ENCODE data around the gene TAS2R31.
"Not testable (repeated sequence)": the region's sequence is repeated elsewhere in the genome, so short reads cannot be mapped to it uniquely, and the experiment has no call there.

TAS2R31 gene, protein sequence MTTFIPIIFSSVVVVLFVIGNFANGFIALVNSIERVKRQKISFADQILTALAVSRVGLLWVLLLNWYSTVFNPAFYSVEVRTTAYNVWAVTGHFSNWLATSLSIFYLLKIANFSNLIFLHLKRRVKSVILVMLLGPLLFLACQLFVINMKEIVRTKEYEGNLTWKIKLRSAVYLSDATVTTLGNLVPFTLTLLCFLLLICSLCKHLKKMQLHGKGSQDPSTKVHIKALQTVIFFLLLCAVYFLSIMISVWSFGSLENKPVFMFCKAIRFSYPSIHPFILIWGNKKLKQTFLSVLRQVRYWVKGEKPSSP

DNA sequence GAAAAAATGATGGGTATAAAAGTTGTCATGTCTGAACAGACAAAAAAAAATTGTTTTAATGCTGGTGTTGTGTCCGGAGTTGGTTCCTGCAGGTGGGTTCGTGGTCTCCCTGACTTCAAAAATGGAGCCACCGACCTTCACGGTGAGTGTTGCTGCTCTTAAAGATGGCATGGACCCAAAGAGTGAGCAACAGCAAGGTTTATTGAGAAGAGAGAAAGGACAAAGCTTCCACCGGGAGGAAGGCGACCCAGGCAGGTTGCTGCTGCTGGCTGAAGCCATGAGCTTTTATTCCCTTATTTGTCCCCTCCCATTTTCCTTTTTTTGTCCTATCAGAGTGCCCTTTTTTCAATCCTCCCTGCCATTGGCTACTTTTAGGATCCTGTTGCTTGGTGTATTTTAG, at the start of gene TAS2R31:
Gene TAS2R31, minus strand, starts transcription at position 101 of the 400 bp plus-strand sequence. Its CDS starts 72 bp downstream, at position 29.
- in situ Hi-C loops (cut with MboI; ENCODE audit: low sequenced_read_pairs): no loop called here

DNA sequence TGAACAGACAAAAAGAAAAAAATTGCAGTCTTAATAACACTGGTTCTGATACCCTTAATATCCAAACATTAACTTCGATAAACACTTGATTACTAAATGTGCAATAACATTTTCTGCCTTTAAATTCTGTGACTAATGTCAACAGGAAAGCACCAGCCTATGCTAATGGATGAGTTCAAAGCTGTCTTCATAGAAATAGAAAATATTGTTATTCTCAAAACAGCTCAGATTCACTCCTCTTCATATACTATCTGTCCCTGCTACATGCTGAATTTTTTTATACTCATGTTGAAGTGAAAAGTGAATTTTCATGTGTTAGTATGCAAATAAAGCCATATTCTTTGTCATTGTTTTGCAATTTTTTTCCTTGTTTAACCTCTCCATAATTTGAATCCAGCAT, 47.0 kb upstream of the TAS2R31 start:
- in situ Hi-C loops (cut with MboI; ENCODE audit: low sequenced_read_pairs): no loop called here

DNA sequence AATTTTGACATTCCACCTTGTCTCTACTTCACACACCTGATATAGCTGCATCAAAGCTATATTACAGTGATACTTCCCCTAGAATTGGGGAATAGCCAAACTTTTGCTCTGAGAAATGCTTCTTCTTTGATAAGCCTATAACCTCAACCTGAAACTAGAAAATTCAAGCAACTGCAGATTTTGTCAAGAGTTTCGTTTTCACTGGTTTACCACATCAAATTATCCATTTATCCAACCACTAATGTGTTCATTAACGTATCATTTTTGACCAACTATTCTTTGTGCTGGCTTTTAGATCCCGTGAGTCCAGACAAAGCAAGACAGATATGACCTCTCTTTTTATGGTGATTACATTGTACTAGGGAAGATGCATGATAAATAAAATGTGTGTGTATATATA, 44.4 kb upstream of the TAS2R31 start:
- in situ Hi-C loops (cut with MboI; ENCODE audit: low sequenced_read_pairs): no loop called here

DNA sequence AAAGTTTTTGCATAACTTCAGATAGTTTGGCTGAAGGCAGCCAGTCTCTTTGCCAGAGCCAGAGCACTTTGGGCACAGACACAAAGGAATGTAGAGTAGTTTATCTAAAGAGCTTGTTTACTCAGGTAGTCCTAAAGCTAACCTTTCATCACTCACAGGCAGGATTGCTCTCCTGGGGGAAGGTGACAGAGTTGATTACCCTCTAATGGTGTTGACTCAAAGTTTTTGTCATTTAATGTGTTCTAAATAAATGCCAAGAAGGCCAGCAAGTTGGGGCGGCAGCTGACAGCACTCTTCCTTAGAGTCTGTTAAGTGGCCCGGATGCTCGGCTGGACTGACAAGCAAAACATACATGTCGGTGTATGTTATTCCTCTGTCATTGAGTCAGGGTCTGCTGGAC, 40.2 kb upstream of the TAS2R31 start:
- in situ Hi-C loops (cut with MboI; ENCODE audit: low sequenced_read_pairs): loop anchor here (5.0 kb wide), 1 partner anchor 54 kb away; no protein-coding TSS in a partner anchor

DNA sequence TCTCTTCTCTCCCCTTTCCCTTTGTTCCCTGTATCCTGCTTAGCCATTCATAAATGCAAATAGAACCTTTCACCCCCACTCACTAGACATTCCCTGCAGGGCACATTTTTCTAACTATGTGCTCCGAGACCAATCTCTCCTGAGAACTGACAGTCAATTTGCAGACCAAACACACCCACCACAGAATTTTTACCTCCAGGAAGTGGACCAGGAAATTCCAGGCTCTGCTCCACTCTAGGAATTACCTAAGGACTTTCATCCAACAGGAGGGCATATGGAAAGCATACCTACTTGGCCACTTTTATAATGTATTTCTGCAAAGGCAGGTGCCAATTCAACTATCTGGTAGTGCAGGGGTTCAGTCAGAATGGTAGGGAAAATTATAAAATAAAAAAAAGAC, 39.8 kb upstream of the TAS2R31 start:
- in situ Hi-C loops (cut with MboI; ENCODE audit: low sequenced_read_pairs): loop anchor here (5.0 kb wide), 1 partner anchor 54 kb away; no protein-coding TSS in a partner anchor

DNA sequence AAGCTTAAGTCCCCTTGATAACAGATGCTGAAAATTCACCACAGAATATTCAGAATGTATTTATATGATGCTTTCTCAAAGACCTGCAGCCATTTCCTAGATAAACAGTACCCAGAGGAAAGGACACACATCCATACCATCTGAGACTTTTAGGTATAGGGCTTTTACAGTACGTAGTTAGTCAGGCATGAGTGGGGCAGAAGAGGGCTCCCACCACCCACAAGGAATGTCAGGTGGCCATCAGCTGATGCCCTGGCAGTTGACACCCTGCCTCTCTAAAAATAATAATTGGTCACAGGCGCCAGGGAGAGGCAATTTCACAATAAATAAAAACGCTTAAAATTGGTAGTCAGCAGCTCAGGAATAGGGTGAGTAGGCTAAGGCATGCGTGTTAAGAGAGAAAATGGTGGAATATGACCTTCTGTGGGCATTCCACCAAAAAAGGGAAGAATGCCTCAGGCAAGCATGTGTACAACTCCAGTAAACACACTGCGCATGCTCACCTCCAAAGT, 38.7 kb upstream of the TAS2R31 start:
- in situ Hi-C loops (cut with MboI; ENCODE audit: low sequenced_read_pairs): loop anchor here (5.0 kb wide), 1 partner anchor 53 kb away; no protein-coding TSS in a partner anchor

DNA sequence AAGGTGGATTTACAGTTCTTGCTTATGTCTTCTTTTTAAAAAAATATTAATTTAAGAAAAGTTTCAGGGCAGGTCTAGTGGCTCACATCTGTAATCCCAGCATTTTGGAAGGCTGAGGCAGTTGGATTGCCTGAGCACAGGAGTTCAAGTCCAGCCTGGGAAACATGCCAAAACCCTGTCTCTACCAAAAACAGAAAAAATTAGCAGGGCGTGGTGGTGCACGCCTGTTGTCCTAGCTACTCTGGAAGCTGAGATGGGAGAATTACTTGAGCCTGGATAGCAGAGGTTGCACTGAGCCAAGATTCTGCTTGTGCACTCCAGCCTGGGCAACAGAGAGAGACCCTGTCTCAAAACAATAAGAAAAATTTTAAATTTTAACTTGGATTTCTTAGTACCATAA, 36.3 kb upstream of the TAS2R31 start:
- in situ Hi-C loops (cut with MboI; ENCODE audit: low sequenced_read_pairs): no loop called here

DNA sequence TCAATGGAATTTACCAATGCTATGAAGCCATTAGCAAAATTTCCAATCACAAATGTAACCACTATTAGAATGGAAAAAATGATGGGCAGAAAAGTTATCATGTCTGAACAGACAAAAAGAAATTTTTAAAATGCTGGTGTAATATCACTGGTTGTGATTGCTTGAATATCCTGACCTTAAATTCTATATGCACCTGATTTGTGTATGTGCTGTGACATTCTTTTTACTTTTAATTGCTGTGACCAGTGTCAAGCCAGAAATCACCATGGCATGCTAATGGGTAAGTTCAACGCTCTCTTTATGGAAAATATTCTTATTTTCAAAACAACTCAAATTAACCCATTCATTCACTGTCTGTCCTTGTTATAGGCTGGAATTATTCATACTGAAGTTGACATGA, 31.0 kb upstream of the TAS2R31 start, which contains the start of gene TAS2R46:
Gene TAS2R46, minus strand, starts transcription at position 101 of the 400 bp plus-strand sequence. Its CDS starts 0 bp downstream, at position 101.
- in situ Hi-C loops (cut with MboI; ENCODE audit: low sequenced_read_pairs): not testable (repeated sequence)

DNA sequence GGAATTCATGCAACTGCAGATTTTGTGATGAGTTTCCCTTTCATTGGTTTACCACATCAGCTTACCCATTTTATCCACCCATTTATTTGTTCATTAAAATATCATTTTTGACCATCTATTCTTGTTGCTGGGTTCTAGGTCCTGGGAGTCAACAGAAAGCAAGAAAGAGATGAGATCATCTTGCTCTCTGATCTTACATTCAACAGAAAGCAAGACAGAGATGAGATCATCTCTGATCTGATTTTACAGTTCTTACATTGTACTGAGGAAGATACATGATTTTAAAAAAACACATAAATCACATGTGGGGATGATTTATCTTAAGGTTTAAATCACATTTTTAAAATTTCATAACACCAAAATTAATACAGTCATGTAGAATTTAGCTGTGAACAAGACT, 28.6 kb upstream of the TAS2R31 start:
- in situ Hi-C loops (cut with MboI; ENCODE audit: low sequenced_read_pairs): no loop called here

DNA sequence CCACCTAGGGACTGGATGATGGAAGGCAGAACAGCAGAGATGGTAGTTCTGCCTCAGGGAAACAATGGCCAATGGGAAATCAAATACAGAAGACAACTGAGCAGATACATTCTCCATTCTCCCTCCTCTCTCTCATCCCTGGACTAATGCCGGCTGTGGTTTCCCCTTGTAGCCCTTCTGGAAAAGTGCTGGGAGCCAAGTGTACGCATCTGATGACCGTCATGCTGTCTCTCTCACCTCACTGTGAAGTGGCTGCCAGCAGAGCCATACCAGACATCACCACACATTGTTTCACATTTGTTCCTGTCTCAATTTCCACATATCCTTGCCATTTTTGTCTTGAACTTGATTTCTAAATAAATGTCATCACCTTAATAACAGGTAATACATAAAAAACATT, 27.8 kb upstream of the TAS2R31 start:
- in situ Hi-C loops (cut with MboI; ENCODE audit: low sequenced_read_pairs): no loop called here

DNA sequence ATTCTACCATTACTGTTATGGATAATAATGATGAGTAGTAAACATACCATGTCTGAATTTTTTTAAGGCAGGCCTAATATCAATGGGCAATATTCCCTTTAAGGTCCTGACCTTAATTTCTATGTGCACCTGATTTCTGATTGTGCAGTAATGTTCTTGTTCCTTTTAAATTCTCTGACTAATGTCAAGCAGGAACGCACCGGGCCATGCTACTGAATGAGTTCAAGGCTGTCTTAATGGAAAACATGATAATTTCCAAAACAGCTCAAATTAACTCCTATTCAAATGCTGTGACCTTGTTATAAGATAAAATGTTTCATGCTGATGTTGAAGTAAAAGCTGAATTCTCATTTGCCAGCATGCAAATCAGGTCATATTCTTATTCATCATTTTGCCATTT, 24.1 kb upstream of the TAS2R31 start:
- in situ Hi-C loops (cut with MboI; ENCODE audit: low sequenced_read_pairs): no loop called here

DNA sequence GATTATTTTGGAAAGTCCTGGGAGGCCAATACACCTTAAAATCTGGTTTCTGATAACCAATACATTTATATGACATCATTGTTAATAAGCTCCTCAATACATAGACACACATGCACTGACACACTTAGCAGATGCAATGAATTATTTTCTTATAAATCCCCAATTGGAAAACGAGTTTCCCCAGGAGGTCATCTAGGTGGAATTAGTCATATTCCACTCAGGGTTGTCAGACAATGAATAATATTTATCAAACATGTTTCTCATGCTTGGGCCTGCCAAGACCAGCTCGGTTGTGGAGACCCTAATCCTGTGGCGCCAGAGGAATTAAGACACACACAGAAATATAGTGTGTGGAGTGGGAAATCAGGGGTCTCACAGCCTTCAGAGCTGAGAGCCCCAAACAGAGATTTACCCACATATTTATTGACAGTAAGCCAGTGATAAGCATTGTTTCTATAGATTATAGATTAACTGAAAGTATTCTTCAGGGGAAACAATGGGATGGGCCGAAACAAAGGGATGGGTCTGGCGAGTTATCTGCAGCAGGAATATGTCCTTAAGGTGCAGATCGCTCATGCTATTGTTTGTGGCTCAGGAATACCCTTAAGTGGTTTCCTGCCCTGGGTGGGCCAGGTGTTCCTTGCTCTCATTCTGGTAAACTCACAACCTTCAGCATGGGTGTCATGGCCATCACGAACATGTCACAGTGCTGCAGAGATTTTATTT, 18.8 kb upstream of the TAS2R31 start:
- in situ Hi-C loops (cut with MboI; ENCODE audit: low sequenced_read_pairs): not testable (repeated sequence)

DNA sequence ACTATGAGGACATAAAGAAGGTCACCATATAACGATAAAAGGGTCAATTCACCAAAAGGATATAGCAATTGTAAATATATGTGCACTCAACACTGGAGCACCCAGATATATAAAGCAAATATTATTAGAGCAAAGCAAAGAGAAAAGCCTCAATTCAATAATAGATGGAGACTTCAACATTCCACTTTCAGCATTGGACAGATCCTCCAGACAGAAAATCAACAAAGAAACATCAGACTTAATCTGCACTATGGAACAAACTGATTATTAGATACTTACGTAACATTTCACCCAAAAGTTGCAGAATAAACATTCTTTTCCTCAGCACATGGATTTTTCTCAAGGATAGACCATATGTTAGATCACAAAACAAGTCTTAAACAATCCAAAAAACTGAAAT, 10.2 kb upstream of the TAS2R31 start:
- in situ Hi-C loops (cut with MboI; ENCODE audit: low sequenced_read_pairs): not testable (repeated sequence)

DNA sequence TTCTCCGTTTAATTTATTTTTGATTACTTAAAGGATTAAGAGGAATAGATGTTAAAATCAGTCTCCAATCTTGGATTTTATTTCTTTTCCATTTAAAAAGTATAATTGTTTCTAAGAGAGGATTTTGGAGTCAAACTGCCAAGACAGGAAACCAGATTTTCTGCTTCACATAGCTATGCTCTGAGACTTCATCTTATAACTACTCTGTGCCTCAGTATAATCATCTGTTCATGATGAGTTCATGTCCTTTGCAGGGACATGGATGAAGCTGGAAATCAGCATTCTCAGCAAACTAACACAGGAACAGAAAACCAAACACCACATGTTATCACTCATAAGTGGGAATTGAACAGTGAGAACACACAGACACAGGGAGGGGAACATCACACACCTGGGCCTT, 9.0 kb upstream of the TAS2R31 start:
- in situ Hi-C loops (cut with MboI; ENCODE audit: low sequenced_read_pairs): no loop called here

DNA sequence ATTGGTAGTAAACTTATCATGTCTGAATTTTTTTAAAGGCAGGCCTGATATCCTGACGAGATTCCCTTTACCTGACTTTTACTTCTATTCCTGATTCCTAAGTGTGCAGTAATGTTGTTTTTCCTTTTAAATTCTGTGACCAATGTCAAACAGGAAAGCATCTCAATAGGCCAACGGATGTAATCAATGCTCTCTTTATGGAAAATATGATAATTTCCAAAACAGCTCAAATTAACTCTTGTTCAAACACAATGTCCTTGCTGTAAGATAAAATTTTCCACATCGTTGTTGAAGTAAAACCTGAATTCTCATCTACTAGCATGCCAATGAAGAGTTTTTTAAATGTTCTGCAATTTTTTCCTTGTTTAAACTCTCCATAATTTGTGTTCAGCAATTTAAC, 8.0 kb upstream of the TAS2R31 start:
- in situ Hi-C loops (cut with MboI; ENCODE audit: low sequenced_read_pairs): no loop called here

DNA sequence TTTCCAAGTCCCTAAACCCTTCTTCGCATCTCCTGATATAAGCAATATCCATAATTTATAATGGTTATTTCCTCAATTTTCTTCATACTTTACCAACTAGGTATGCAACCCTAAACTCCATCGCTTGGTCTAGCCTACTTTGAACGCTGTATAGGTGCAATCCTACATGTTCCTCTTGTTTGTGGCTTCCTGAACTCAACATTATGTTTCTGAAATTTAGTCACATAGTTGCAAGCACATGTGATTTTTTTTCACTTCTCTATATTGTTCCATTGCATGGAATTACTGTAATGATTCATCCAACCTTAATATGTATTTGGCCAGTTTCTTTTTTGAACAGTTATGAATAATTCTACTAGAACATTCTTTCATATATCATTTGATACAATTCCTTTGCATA, 2.8 kb upstream of the TAS2R31 start:
- in situ Hi-C loops (cut with MboI; ENCODE audit: low sequenced_read_pairs): not testable (repeated sequence)

DNA sequence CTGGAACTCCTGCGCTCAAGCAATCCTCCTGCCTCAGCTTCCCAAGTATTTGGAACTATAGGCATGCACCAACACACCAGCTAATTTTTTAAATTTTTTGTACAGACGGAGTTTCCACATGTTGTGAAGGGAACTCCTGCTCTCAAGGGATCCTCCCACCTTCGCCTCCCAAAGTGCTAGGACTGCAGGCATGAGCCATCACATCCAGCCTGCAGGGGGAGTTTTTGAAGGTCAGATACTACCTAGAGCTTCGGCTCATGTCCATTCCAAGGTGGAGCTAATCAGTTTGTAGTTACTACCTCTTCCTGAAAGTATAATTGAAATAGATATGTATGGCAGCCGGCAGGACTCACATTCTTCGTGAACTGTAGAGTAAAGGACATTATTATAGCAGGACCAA, 5.1 kb downstream of the TAS2R31 start:
- in situ Hi-C loops (cut with MboI; ENCODE audit: low sequenced_read_pairs): no loop called here

DNA sequence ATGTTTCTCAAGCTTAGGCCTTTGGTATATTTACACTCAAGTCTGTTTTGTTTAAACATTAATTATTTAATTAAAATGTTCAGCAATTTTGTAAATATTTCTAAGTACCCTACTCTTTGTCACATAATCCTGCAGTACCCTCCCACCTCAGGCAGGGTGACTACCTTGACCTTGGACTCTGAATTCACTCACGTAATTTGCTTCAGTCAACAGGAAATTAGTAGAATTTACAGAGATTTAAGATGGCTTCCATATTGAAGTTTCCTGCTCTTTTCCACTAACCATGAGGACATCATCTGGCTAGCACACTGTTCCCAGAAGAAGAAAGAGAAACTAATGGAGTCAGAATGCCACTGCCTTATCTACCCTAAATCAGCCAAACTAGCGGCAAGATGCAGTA, 7.8 kb downstream of the TAS2R31 start:
- in situ Hi-C loops (cut with MboI; ENCODE audit: low sequenced_read_pairs): no loop called here

DNA sequence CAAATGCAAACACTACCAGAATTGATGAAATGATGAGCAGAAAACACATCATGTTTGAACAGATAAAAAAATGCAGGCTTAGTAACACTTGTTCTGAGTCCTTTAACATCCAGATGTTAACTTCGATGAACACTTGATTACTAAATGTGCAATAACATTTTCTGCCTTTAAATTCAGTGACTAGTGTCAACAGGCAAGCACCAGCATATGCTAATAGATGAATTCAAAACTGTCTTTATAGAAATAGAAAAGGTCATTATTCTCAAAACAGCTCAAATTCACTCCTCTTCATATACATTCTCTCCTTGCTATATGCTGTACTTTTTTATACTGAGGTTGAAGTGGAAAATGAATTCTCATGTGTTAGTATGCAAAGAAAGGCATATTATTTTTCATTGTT, 8.7 kb downstream of the TAS2R31 start, which contains the start of gene TAS2R19:
Gene TAS2R19, minus strand, starts transcription at position 101 of the 400 bp plus-strand sequence. Its CDS starts 49 bp downstream, at position 52.
- in situ Hi-C loops (cut with MboI; ENCODE audit: low sequenced_read_pairs): no loop called here

DNA sequence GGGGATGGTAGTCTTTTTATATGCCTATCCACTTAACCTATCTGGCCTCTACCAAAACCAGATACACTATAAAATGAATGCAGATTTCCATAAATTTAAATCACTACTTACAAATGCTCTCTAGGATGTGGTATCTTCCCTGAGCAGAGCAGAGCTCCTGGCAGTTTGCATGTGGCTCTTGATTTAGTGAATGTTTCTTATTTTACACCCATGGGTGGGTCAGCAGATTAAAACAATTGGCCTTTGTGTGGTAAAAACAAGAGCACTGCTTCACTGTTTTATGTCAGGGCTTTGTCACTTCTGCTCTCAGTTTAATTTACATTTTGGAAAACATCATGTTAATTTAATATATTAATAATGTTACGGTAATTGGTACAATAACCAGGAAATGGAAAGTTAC, 14.3 kb downstream of the TAS2R31 start:
- in situ Hi-C loops (cut with MboI; ENCODE audit: low sequenced_read_pairs): loop anchor here (5.0 kb wide), 1 partner anchor 55 kb away; no protein-coding TSS in a partner anchor

DNA sequence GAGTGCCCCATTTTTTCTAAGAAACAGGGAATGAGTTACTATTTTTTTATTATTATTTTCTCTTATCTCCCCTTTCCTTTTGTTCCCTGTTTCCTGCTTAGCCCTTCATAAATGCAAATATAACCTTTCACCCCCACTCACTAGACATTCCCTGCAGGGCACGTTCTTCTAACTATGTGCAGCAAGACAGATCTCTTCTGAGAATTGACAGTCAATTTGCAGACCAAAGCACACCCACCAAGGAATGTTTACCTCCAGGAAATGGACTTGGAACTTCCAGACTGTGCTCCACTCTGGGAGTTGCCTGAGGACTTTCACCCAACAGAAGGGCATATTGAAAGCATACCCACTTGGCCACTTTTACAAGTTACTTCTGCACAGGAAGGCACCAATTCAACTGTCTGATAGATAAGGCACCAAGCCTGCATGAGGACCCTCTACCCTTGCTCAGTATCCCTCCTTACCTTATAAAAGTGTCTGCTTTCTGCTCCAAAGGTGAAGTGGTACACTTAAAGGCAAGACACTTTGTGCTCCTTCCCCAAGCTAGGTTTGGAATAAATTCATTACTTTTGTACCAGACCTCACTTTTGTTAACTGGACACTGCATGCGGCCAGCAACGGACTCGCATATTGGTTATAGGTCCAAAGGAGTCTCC, 15.3 kb downstream of the TAS2R31 start:
- in situ Hi-C loops (cut with MboI; ENCODE audit: low sequenced_read_pairs): loop anchor here (5.0 kb wide), 1 partner anchor 56 kb away; no protein-coding TSS in a partner anchor

All from HL-60/S4 (cell line).